SK-MEL-5 (cell line): ENCODE measurements around the gene ACKR3. TPM values are rescaled to one million over a fixed set of nuclear protein-coding genes. Genes with fewer than 3 reads are reported as not detected.
A peak's percentile ranks its signal among the peaks of the same experiment; 100 is the strongest.

Source experiments
- DNase-seq: peaks from one replicate; pipeline ENCODE4 v3.0.0-alpha.2; 2016; ENCODE audit warnings: low read depth, low spot score
- in situ Hi-C: cut with HindIII; loops from 2 replicates; pipeline ENCODE4 v1.10.0; 2016; ENCODE audit warnings: low sequenced_read_pairs, high pct_unique_total_duplicates, low pct_unique_long_range_greater_than_20kb
- polyA plus RNA-seq, 2 experiments: library from polyadenylated mRNA; depleted of rRNA; stranded (reverse); fragments of >200 nt; gene quantifications; 2 replicates each; pipeline ENCODE4 v1.2.3, GENCODE V29; 2015
- total RNA-seq: library from RNA; depleted of rRNA; stranded (reverse); fragments of >200 nt; shearing (Covaris generic); gene quantifications from 2 replicates; pipeline ENCODE4 v1.2.3, GENCODE V29; 2014; rRNA removed

ACKR3 gene
- total RNA-seq = not detected in 2 replicates
- not detected in 2 replicates for polyA plus RNA-seq (2015; cell fraction: cytosol; rRNA removed)
- polyA plus RNA-seq (2015; cell fraction: nucleus; rRNA removed) = not detected in 2 replicates

GRCh38 chr2:236569573-236569973 is at the start of gene ACKR3:
ACKR3 (plus strand) TSS chr2:236569825; CDS start chr2:236580466, 10,641 bp downstream.
- DNase-seq = peak; percentile 58
- in situ Hi-C loops = no loop called here

- DNase-seq = no peak
- in situ Hi-C loops = no loop called here
These were observed 48.1 kb upstream of the ACKR3 start for GRCh38 chr2:236521556-236521955.

GRCh38 chr2:236523249-236523648 is 46.4 kb upstream of the ACKR3 start:
- in situ Hi-C loops = no loop called here

GRCh38 chr2:236525411-236525997 is 44.1 kb upstream of the ACKR3 start:
- no peak for DNase-seq
- in situ Hi-C loops = no loop called here

More at GRCh38 chr2:236523249-236523648, 46.4 kb upstream of the ACKR3 start:
- no peak for DNase-seq

GRCh38 chr2:236526455-236527158 is 43.0 kb upstream of the ACKR3 start:
- no peak for DNase-seq
- in situ Hi-C loops = no loop called here

- DNase-seq = no peak
- in situ Hi-C loops = no loop called here
These were observed 42.4 kb upstream of the ACKR3 start for GRCh38 chr2:236527159-236527630.

GRCh38 chr2:236529606-236530005 is 40.0 kb upstream of the ACKR3 start:
- in situ Hi-C loops = no loop called here

GRCh38 chr2:236530512-236530911 is 39.1 kb upstream of the ACKR3 start:
- in situ Hi-C loops = no loop called here
- no peak for DNase-seq

More at GRCh38 chr2:236529606-236530005, 40.0 kb upstream of the ACKR3 start:
- no peak for DNase-seq

GRCh38 chr2:236531195-236531594 is 38.4 kb upstream of the ACKR3 start:
- DNase-seq = no peak
- in situ Hi-C loops = no loop called here

GRCh38 chr2:236531996-236532395 is 37.6 kb upstream of the ACKR3 start:
- DNase-seq = no peak
- in situ Hi-C loops = no loop called here

GRCh38 chr2:236533343-236533742 is 36.3 kb upstream of the ACKR3 start:
- DNase-seq = no peak
- in situ Hi-C loops = no loop called here

- in situ Hi-C loops = no loop called here
- no peak for DNase-seq
These were observed 34.6 kb upstream of the ACKR3 start for GRCh38 chr2:236535024-236535423.

- in situ Hi-C loops = no loop called here
- no peak for DNase-seq
These were observed 32.8 kb upstream of the ACKR3 start for GRCh38 chr2:236536727-236537398.

- no peak for DNase-seq
- in situ Hi-C loops = no loop called here
These were observed 31.4 kb upstream of the ACKR3 start for GRCh38 chr2:236538242-236538641.

- in situ Hi-C loops = no loop called here
- DNase-seq = no peak
These were observed 28.5 kb upstream of the ACKR3 start for GRCh38 chr2:236541008-236541562.

GRCh38 chr2:236544362-236544761 is 25.3 kb upstream of the ACKR3 start:
- in situ Hi-C loops = no loop called here
- DNase-seq = no peak

- DNase-seq = no peak
- in situ Hi-C loops = no loop called here
These were observed 24.4 kb upstream of the ACKR3 start for GRCh38 chr2:236545248-236545658.

GRCh38 chr2:236545814-236546480 is 23.7 kb upstream of the ACKR3 start:
- DNase-seq = no peak
- in situ Hi-C loops = no loop called here
